HG02588 (cell line): ENCODE data around the gene PDCD1LG2.
"Not testable (repeated sequence)": the region's sequence is repeated elsewhere in the genome, so short reads cannot be mapped to it uniquely, and the experiment has no call there.

Experiments used
- ATAC-seq: cut with Tn5 transposase; IDR thresholded peaks from one replicate; pipeline ENCODE4 v1.9.1; 2021; ENCODE audit warnings: mild to moderate bottlenecking, moderate library complexity; ENCODE audit not compliant: unreplicated experiment

Gene PDCD1LG2

DNA sequence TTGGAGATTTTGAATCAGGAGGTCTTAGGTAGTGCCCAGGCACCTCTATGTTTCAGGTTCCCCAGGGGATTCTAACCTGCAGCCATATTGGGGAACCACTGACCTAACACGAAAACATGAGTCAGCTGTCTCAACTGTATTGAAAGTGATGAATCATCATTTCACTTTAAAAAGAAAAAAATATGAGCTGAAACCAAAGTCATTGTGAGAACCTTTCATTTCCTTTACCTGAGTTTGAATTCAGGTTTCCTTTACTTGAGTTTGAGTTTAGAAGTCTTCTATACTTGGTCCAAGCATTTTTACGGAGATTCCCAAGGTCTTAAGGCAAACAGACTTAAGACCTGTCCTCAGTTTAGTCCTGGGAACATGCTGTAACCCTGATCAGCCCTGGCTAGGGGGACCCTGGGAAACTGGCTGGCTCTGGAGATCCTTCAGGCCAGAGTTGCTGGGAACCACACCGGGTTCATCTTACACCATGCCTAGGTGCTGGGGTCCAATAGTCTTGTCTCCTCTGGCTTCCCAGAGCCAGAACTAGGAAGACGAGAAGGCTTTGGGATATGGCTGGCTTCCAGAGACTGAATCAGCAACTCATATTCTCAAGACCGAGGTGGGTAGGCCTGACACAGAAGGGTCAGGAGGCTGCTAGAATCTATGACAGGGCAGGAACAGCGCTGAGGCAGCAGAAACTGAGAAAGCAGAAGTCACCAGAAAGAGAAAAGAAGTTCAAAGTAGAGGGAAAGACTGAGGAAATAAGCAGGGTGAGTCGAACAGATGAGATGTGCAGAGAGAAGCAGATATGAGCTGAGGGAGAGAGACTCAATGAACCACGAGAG lies 16.4 kb upstream of the PDCD1LG2 start:
- ATAC-seq: peak; percentile 86

DNA sequence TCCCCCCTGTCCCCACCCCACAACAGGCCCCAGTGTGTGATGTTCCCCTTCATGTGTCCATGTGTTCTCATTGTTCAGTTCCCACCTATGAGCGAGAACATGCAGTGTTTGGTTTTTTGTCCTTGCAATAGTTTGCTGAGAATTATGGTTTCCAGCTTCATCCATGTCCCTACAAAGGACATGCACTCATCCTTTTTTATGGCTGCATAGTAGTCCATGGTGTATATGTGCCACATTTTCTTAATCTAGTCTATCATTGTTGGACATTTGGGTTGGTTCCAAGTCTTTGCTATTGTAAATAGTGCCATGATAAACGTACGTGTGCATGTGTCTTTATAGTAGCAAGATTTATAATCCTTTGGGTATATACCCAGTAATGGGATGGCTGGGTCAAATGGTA lies 15.6 kb upstream of the PDCD1LG2 start:
- ATAC-seq: not testable (repeated sequence)

DNA sequence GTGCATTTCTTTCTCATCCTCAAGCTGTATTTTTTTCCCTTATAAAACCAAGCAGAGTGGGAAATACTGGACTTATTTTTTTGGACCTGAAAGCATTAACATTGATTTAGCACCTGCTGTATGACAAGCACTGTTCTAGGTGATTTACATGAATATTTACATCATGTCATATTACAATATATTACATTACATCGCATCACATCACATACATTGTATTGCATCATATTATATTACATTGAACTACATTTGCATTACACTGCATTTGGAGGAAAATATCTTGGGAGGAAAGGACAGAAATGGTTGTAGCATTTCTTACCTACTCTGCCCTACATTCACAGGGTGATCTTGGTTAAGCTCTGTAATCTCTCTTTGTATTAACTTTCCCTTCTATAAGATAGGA lies 11.2 kb upstream of the PDCD1LG2 start:
- no peak for ATAC-seq

DNA sequence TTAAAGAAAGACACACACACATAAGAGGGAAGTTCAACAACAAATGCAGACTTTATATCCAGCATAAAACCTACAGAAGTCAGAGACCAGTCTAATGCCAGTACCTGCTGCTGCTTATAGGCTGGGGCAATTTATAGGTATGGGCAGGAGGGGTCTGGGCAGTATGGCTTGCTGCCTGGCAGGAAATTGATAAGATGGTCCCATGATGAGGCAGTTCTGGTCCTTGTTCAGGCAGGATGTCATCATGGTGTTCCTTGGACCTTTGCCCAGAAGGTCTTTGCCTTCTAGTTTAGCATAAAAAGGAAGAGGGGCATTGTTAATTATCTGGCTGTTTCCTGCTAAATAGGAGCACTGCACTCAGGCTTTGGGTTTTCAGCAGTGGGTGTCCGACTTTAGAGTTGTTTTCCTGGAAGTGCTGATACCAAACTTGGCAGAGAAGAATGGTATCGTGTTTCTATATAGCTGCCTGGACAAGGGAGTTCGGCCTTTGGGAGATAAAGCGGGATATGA lies 10.4 kb upstream of the PDCD1LG2 start:
- ATAC-seq: no peak

DNA sequence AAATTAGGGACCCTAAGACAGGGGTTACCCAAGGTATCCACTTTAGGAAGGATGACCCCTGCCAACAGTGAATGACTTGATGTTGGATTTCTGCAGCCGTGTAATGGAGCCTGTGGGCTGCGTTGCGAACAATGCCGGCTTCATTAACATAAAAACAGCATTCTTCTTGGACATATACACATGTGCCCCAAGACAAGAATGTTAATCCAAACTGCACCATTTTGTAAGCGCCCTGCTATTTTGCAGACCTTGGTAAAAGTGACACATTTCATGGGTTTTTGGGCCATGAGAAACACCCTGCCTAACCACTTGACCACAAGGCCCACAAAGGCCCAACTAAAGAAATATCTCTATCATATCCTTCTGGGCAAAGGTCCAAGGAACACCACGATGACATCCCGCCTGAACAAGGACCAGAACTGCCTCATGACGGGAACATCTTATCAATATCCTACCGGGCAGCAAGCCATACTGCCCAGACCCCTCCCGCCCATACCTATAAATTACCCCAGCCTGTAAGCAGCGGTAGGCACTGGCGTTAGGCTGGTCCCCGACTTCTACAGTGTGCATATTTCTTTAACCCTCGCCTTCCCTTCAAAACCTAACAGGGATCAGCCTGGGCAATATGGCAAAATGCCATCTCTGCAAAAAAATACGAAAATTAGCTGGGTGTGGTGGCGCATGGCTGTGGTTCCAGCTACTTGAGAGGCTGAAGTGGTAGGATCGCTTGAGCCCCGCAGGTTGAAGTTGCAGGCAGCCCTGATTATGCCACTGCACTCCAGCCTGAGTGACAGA lies 9.7 kb upstream of the PDCD1LG2 start:
- no peak for ATAC-seq

DNA sequence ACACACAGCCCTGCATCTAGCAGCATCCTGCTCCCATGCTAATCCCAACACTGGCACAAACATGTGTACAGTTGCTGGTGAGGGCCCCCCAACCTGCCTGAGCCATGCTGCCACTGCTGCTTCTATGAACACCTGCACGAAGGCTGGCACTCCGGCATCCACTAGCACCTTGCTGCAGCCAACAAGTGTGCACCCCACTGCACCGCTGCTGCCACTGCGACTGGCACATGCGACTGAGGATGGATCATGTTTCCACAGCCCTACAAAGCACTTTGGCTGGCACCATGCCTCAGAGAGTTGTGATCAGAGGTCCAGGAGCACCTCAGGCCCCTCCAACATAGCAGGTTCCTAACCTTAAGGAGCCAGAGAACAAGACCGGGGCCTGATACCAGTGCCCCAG lies 7.8 kb upstream of the PDCD1LG2 start:
- ATAC-seq: no peak

DNA sequence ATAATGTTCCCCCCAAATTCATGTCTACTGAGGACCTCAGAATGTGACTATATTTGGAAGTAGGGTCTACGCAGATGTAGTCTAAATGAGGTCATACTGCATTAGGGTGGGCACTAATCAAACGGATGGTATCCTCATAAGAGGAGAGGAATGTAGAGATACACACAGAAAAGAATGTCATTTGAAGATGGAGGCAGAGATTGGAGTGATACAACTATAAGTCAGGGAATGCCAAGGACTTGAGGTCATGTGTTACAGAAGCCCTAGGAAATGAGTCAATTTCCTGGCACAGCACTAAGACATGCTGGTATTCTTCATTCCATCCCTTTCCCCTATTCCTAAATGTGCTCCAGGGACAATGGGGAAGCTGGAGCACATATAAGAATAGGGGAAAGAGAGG lies 758 bp upstream of the PDCD1LG2 start:
- ATAC-seq: no peak

DNA sequence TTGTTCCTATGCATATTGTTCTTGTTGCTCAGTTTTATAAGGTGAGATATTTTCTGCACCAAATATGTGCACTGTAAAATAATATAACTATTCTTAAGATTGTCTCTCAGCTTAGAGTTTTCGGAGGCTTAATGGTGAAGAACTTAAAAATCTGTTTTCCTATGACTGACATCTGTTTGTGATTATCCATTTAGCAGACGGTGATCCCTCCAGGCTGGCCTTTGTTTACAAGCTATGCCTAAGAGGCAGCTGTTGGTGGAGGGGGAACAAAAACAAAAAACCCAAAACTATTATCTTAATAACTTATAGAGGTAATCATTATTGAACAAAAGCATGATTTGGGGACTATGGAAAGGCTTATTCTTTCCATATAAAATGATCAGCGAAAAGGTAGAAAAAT lies 658 bp downstream of the PDCD1LG2 start:
- no peak for ATAC-seq

DNA sequence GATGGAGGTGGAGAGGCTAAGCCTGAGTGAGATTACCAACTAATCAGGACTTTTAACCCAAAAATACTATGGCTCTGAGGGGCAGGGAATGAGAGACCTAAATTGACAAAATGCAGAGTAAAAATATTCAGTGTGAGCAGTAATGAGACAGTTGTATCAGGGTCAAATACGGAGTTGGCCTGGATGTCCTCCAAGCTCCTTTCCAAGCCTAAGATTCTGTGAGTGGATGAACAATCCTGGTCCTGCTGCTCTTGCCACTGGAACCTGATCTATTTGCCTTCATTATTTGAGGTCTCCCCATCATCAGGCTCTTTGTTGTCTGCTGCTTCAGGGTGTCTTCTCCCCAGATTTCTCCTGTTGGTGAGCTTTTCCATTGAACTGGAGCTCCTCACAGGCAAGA lies 1.1 kb downstream of the PDCD1LG2 start:
- no peak for ATAC-seq

DNA sequence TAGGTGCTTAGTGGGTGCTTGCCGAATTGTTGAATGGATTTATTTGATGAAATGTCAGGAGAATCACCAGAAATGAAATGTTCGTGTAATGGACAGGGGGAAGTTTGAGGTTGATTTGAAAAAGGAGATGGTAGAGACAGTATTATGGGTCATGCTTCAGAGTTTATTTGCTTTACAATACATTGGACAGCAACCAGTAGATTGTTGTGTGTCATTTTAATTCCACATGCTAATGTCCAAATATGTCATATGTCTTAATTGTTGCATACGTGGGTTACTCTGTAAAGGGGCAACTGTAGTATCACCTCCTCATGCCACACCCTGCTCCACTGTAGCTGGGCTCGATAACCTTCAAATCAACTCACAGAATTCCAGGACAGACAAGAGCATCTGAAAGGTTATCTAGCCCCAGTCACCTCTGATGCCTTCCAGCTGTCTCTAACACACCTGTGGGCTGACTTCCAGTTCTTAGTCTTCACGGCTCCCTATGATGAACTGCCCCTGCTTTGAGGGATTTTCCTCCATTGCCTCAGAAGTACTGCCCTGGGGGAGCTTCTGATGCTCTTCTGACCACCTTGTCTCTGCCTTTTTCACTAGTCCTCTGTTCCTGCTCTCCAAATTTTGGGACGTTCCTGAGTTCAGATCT lies 1.7 kb downstream of the PDCD1LG2 start:
- no peak for ATAC-seq

DNA sequence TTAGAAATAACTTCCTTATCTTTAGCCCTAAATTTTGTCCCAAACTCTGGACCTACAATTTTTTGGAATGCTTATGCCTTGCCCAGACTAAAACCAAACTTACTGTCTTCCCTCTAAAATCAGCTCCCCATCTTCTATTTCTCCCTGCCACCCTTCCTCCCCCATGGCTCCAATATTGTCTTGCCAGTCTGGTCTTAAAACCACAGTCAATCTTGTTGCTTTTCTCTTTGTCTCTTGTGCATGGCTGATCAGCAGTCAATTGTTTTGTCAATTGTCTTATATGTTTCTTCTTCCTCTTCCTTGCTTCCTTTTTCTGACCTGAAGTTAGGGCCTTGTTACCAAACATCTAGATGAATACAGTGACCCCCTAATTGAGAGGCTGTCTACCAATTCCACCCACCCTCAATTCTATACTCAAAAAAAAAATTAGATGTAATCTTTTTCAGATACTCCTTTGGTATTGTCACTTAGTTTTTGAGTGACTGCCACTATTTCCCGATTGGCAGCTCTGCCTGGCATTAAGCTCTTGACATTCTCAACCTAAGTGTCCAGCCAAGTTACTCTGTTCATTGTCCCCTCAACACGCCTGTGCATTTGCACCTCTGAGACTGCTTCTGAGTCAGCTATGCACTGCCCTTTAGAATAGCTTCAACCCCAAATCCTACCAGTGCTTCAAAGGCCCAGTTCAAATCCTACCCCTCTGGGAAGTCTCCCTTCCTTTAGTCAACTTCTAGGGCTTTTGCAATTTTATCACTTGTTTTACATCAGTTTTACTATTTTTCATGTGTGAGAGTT lies 2.5 kb downstream of the PDCD1LG2 start:
- no peak for ATAC-seq

DNA sequence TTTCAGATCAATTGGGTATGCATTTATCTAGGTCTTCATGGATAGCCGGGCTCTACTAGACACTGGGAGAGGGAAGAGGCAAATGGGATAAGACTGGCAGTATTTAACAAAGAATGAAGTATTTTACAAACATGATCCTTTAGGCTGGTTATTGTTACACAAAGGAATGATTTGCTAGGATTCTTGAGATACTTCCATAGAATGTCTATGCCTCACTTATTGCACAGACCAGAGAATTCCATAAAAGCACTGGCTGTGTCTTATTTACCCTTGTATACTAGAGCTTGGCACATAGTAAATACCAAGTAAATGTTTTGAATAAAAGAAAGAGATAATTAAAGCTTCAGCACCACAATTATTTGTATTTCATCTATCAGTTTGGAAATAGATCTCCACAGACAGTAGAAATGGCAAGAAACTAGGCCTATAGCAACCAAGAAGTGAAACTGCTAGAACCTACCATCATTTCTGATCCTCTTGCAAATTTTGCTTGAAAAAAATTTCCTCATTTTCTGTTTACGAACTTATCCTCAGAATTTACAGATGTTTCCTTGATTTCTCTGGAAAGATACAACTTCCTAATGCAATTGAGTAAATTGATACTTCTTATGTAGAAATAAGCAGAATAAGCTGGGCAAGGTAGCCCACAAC lies 3.8 kb downstream of the PDCD1LG2 start:
- no peak for ATAC-seq

DNA sequence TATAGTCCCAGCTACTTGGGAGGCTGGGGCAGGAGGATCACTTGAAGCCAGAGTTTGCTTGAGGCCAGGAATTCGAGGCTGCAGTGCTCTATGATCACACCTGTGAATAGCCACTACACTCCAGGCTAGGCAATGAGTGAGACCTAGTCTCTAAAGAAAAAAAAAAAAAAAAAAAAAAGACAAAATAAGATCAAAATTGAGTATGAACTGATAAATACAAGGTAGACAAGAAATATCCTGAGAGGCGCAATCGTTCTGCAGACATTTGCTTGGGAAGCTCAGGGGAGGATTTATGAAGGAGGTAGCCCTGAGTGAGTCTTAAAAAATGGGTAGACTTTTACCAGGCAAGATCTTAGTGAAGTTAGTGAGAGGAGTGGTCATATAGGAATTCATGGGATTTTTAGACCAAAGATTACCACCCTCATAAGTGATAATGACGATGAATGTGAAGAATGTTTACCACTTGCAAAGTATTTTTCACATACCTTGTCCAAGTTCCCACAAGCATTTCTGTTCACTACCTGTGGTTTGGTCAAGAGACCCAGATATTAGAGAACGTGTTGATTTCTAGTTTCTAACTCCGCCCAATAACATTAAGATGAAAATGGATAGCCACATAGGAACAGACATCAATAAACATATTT lies 4.4 kb downstream of the PDCD1LG2 start:
- no peak for ATAC-seq

DNA sequence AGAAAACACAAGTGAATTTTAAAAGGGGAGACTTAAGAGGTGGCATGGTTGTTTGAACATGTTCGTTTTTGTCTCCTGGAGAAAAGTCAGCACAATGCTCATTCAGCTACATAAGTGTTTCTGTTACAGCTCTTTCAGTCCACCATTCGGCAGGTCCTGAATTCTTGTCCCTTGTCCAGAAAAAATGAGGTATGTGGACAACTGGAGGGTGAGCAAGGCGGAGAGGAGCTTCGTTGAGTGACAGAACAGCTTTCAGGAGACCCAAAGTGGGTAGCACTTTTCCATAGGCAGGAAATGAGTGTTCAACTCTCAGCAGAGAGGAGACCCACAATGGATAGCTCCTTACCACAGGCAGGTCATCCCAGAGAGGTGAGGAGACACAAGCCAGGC lies 4.9 kb downstream of the PDCD1LG2 start:
- no peak for ATAC-seq

DNA sequence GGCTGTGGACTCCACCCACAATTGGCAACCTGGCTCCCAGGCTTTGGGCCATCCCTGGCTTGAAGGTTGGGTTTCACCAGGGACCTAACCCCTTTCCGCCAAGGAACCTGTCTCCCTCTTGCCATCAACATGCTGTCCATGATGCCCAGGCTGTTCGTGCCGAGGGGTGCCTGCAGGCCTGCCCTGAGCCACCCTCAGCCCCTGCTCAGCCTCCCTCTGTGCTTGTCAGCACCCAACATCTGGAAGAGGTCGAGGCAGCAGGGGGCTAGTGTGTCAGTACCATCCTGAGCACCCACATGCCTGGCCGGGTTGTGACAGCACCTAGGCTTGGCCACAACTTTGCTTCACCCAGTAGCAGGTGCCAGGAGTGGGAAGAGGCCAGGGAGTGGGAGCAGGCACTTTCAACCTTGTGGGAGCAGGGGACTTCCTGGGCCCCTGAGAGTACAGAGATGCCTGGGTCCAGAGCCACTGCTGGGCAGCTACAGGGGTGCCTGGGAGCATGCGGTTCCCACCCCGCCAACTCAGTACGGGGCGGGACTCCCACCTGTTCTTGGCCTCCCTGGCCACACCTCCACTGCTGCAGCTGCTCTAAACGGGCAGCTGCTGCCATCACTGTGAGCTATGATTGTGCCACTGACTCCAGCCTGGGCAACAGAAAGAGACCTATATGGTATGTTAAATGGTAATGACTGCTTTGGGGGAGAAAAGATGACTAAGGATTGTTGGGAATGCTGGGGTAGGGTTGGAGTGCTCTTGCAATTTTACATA lies 6.3 kb downstream of the PDCD1LG2 start:
- ATAC-seq: no peak

DNA sequence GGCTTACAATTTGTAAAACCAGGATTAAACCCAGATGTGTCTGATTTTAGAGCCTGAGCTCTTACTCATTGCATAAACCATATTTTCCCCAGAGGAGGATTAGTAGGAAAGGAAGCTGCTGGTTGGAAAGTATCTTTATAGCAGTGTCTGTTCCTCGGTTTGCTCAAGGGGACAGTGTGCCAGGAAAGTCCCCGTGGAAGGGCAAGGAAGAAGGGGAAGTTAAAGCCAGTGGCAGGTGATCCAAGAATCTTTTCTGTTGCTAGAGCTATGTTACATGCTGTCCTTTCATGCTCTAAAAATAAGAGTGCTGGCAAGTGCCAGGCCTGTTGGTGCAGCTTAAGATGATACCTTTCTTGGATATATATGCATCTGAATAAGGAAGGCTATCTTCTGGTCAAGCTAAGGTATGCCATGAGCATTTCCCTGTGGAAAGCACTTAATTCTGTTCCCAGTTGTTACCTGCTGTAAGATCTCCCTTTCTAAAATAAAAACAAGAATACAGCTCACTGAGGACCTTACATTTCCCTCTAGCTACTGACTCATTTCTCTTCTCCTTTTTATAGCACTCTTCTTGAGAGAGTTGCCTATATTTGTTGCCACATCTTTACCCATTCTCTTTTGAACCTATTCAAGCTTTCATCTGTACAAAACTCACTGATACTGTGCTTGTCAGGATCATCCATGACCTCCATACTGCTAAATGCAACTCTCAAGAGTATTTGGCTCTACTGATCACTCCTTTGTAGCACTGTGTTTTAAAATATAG lies 8.0 kb downstream of the PDCD1LG2 start:
- ATAC-seq: peak; percentile 56

DNA sequence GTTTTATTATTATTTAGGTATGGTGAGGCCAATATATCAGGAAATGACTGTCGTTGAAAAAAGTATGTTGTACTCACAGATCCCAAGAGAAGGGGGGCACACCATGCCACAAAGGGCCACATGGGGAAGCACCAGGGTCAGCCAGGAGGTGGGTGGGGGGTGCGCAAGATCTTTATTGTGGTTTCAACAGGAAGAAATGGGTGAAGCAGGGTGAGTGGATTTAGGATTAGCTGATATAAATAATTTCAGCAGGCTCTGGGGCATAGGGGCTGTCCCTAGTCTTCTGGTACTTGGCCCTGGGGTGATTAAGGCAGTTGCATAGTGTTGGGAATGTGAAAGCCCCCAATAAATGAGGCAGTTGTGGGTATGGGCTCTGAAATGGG lies 8.6 kb downstream of the PDCD1LG2 start:
- peak; percentile 22 for ATAC-seq

DNA sequence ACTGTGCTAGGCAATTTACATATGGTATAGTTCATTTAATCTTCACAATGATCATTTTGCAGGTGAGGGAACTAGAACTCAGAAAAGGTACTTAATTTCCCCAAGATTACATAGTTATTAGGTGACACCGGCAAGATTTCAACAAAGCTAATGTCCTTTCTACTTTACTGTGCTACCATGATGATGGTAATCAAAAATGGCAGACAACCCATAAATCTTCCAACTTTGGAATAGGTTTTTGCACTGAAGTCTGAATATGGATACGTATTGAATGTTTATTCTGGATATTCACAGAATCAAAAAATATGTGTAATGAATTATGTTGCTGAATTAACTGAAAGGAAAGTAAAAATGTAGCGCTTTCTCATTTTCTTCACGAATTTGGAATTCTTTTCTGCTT lies 13.8 kb downstream of the PDCD1LG2 start:
- no peak for ATAC-seq
